ENCODE results near the gene ANKRD33B.

Gene ANKRD33B

DNA sequence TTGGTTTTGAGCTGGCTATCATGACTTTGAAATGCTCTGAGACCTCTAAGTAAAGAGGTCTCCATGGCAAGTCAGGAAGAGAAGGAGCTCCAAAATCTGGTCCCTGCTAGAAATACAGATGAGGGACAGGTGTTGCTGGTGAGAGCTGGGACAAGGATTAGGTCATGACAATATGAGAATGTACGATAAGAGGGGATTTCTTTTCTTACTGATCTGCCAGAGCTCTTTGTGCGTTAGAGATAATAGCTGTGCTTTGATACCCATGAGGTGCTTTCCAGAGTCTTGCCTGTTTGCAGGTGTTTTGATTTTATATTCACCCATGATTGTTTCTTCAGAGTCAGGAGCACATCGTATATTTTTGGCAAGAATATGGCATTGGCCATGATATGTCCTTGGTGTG, 56.5 kb downstream of the ANKRD33B start:
- TF ChIP-seq, protein P1, sequence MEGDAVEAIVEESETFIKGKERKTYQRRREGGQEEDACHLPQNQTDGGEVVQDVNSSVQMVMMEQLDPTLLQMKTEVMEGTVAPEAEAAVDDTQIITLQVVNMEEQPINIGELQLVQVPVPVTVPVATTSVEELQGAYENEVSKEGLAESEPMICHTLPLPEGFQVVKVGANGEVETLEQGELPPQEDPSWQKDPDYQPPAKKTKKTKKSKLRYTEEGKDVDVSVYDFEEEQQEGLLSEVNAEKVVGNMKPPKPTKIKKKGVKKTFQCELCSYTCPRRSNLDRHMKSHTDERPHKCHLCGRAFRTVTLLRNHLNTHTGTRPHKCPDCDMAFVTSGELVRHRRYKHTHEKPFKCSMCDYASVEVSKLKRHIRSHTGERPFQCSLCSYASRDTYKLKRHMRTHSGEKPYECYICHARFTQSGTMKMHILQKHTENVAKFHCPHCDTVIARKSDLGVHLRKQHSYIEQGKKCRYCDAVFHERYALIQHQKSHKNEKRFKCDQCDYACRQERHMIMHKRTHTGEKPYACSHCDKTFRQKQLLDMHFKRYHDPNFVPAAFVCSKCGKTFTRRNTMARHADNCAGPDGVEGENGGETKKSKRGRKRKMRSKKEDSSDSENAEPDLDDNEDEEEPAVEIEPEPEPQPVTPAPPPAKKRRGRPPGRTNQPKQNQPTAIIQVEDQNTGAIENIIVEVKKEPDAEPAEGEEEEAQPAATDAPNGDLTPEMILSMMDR (IDR thresholded peaks at IDR 0.05; ENCODE audit: insufficient read depth, low read depth, low read length, missing control alignments), result no peak
- H3K4me3 ChIP-seq (ENCODE audit: low read depth, low read length), result no peak overlapping the region
- peak; percentile 49 for DNase-seq (ENCODE audit: low read depth)

- DNase-seq (ENCODE audit: low read depth), result no peak
- no peak overlapping the region for H3K4me3 ChIP-seq (ENCODE audit: low read depth, low read length)
- TF ChIP-seq, protein P1 (IDR thresholded peaks at IDR 0.05; ENCODE audit: insufficient read depth, low read depth, low read length, missing control alignments), result no peak
Observed at GRCh38 chr5:10621832-10622231, 58.0 kb downstream of the ANKRD33B start.

DNA sequence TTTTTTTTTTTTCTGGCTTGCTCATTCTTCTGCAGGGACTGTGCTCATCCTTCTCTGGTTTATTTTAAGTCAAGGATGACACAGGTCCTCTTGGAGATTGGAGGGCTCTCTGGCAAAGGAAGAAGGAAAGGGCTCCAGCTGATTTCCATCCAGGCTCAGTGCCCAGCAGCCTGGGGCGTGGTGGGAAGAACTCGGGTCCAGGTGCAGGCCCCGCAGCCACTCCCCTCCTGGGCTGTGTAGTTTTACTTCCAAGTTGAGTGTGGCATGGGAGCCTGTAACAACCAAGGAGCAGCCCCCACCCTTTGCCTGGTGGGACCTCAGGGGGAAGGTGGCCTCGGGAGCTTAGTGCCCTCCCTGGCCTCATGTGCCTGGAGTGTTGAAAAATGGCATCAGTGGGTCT, 58.9 kb downstream of the ANKRD33B start:
- no peak for DNase-seq (ENCODE audit: low read depth)
- TF ChIP-seq, protein P1 (IDR thresholded peaks at IDR 0.05; ENCODE audit: insufficient read depth, low read depth, low read length, missing control alignments), result no peak

DNA sequence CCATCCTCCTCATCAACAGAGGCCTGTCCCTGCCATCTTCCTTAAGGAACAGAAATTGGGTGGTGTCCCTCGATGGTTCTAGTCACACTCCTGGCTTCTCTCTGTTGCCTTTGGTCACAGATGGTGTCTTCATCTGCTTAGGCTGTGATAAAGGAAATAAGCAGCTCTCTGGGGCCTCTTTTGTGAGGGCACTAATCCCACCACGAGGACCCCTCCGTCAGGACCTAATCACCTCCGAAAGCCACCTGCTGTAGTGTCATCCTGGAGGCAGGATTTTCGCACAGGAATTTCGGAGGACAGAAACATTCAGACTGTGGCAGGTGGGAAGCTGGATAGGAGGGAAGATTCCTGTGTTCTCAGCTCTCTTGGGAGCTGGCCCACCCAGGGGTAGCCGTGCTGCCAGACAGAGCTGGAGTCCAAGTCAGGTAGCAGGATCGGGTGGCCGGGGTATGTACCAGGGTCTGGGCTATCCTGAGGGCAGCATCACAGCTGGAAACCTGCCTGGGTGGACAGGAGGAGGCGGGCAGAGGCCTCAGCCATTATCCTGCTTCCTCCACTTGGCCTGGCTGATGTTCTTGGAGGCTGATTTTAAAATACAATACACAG, 59.5 kb downstream of the ANKRD33B start:
- TF ChIP-seq, protein P1 (IDR thresholded peaks at IDR 0.05; ENCODE audit: insufficient read depth, low read depth, low read length, missing control alignments), result no peak
- no peak for DNase-seq (ENCODE audit: low read depth)
- no peak overlapping the region for H3K4me3 ChIP-seq (ENCODE audit: low read depth, low read length)

More for the DNA sequence above, 58.9 kb downstream of the ANKRD33B start:
- no peak overlapping the region for H3K4me3 ChIP-seq (ENCODE audit: low read depth, low read length)

DNA sequence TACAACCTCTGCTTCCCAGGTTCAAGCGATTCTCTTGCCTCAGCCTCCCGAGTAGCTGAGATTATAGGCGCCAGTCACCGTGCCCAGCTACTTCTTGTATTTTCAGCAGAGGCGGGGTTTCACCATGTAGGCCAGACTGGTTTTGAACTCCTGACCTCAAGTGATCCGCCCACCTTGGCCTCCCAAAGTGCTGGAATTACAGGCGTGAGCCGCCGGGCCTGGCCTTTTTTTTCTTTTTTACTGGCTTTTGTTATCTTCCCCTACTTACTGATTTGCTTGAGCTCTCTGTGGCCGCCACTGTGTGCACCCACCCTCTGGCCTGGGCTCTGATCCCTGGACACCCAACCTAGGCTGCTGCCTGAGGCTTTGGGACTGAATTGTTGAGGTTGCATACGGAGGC, 60.3 kb downstream of the ANKRD33B start:
- DNase-seq (ENCODE audit: low read depth), result no peak
- TF ChIP-seq, protein P1 (IDR thresholded peaks at IDR 0.05; ENCODE audit: insufficient read depth, low read depth, low read length, missing control alignments), result no peak
- no peak overlapping the region for H3K4me3 ChIP-seq (ENCODE audit: low read depth, low read length)

- DNase-seq (ENCODE audit: low read depth), result no peak
- TF ChIP-seq, protein P1 (IDR thresholded peaks at IDR 0.05; ENCODE audit: insufficient read depth, low read depth, low read length, missing control alignments), result no peak
- no peak overlapping the region for H3K4me3 ChIP-seq (ENCODE audit: low read depth, low read length)
Observed at GRCh38 chr5:10624679-10625078, 60.8 kb downstream of the ANKRD33B start.

Data from GM12865 (cell line).